SU-DHL-6 (cell line): ENCODE data around the gene RAVER1.
"Not testable (repeated sequence)": the region's sequence is repeated elsewhere in the genome, so short reads cannot be mapped to it uniquely, and the experiment has no call there.

Source experiments
- H2AFZ ChIP-seq: fragments of 200-600 bp; sonication (generic); 2 replicates; pipeline ENCODE4 v1.6.1; 2014; ENCODE audit warnings: low read depth, mild to moderate bottlenecking, moderate library complexity, mixed read lengths, antibody characterized with exemption, low read length; ENCODE audit not compliant: severe bottlenecking
- H3F3A ChIP-seq: fragments of 200-600 bp; shearing (Covaris generic); 2 replicates; pipeline ENCODE4 v1.6.0; 2016; ENCODE audit warnings: antibody characterized with exemption, mild to moderate bottlenecking; ENCODE audit not compliant: insufficient read depth
- H3K27ac ChIP-seq: fragments of 200-600 bp; sonication (generic); 2 replicates; pipeline ENCODE4 v1.5.1; 2016; ENCODE audit warnings: low read depth, mild to moderate bottlenecking, low read length, moderate library complexity, mixed read lengths
- H3K27me3 ChIP-seq: fragments of 200-600 bp; sonication (generic), shearing (Covaris generic); 2 replicates; pipeline ENCODE4 v1.6.0; 2014; ENCODE audit warnings: mild to moderate bottlenecking, low read length
- H3K36me3 ChIP-seq: fragments of 200-600 bp; sonication (generic); 2 replicates; pipeline ENCODE4 v1.6.1; 2014; ENCODE audit warnings: mild to moderate bottlenecking, low read length, mixed read lengths
- H3K4me2 ChIP-seq: fragments of 300-600, 200-600 bp; shearing (Covaris generic), sonication (generic); 2 replicates; pipeline ENCODE4 v1.6.0; 2014; ENCODE audit warnings: low read length, low read depth, mild to moderate bottlenecking; ENCODE audit not compliant: poor library complexity, severe bottlenecking
- H3K4me3 ChIP-seq: fragments of 200-600 bp; sonication (generic); 2 replicates; pipeline ENCODE4 v1.5.1; 2014; ENCODE audit warnings: antibody characterized with exemption, low read length, mild to moderate bottlenecking, mixed read lengths; ENCODE audit not compliant: insufficient read depth, poor library complexity, severe bottlenecking
- H3K79me2 ChIP-seq: fragments of 200-600 bp; sonication (generic); 2 replicates; pipeline ENCODE4 v1.6.1; 2014; ENCODE audit warnings: mild to moderate bottlenecking, low read length, moderate library complexity; ENCODE audit not compliant: insufficient read depth
- H3K9ac ChIP-seq: fragments of 200-600 bp; sonication (generic); 2 replicates; pipeline ENCODE4 v1.7.0; 2014; ENCODE audit warnings: mild to moderate bottlenecking, low read length
- H3K9me2 ChIP-seq: fragments of 200-600 bp; sonication (generic); replicated peaks from 2 replicates; pipeline ENCODE4 v1.6.1; 2014; ENCODE audit warnings: low read length; ENCODE audit not compliant: insufficient read depth
- H3K9me3 ChIP-seq: fragments of 200-600 bp; sonication (generic); 2 replicates; pipeline ENCODE4 v1.6.1; 2014; ENCODE audit warnings: low read length, mixed read lengths; ENCODE audit not compliant: insufficient read depth
- H4K20me1 ChIP-seq: fragments of 200-600 bp; sonication (generic); 2 replicates; pipeline ENCODE4 v1.6.1; 2014; ENCODE audit warnings: low read depth, mild to moderate bottlenecking, antibody characterized with exemption, low read length, moderate library complexity, mixed read lengths
- CTCF ChIP-seq: fragments of 200-600 bp; sonication (generic); IDR thresholded peaks from one replicate; pipeline ENCODE4 v1.5.1; 2017; ENCODE audit warnings: antibody characterized with exemption, mild to moderate bottlenecking, low read length, moderate library complexity; ENCODE audit not compliant: insufficient read depth, poor library complexity, severe bottlenecking
- EZH2phosphoT487 ChIP-seq: fragments of 200-600 bp; sonication (generic), shearing (Covaris generic); conservative IDR thresholded peaks from 2 replicates; pipeline ENCODE4 v1.6.1; 2018; ENCODE audit warnings: mild to moderate bottlenecking, antibody characterized with exemption, low read length, moderate library complexity, mixed read lengths

Gene RAVER1

DNA sequence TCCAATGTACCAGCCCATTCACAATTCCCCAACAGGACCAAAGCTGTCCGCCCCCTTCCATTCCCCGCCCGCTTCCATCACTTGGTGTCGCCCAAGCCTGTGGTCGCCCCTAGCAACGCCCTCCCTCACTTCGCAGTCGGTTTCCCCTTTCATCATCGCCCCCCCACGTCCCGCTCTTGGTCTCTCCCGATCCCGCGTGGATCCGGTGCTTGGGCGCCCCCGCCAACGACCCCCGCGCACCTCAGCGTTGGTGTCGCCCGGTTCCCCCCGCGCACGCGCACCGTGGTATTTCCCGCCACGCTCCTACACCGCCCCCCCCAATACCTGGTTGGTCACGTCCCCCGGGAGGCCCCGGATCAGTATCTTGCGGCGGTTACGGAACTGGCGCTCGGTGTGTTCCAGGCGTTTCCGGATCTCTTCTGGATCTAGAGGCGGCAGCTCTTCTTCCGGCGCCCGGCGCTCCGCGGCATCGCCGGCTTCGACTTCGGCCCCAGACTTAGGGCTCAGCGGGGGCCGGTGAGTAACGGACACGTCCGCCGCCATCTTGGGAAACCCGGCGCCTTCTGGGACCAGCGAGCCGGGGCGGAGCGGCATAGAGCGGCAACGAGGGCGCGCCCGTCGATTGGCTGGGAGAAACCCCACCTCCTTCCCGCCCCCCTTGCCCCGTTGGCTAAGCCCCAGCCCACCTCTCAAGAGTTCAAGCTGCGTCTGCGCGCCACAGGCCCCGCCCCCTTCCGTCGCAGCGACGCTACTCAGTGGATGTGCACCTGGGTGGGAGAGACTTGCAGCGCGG, at the start of gene RAVER1:
TSS of gene RAVER1 (minus strand) at position 565 of the 793 bp plus-strand sequence. CDS start at position 543, 22 bp downstream.
- Histone ChIP-seq H3K27me3 (no peaks in the 10 kb centered on the region), H3K4me3 (peak within 1 kb of the TSS; percentile 78), H3K4me2 (peak within 1 kb of the TSS; percentile 64), H3K79me2 (peaks cover 45% of the 10 kb centered on the region), H3K36me3 (no peaks in the 10 kb centered on the region), H4K20me1 (peaks cover 4% of the 10 kb centered on the region; the same call in 1 of the 2 replicates), H3F3A (no peaks in the 10 kb centered on the region), H3K27ac (peak within 1 kb of the TSS; percentile 78), H3K9ac (peak within 1 kb of the TSS; percentile 83), H3K9me3 (no peaks in the 10 kb centered on the region), H3K9me2 (no peaks in the 10 kb centered on the region), H2AFZ (no peak within 1 kb of the TSS)
- TF ChIP-seq EZH2phosphoT487 (no peak), CTCF (no peak)

DNA sequence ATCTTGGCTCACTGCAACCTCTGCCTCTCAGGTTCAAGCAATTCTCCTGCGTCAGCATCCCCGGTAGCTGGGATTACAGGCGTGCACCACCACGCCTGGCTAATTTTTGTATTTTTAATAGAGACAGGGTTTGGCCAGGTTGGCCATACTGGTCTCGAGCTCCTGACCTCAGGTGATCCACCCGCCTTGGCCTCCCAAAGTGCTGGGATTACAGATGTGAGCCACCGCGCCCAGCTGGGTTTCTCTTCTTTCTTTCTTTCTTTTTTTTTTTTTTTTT, 49.8 kb upstream of the RAVER1 start:
- H3K9ac ChIP-seq, H4K20me1 ChIP-seq, H3K9me2 ChIP-seq, H3K27ac ChIP-seq, H3K4me2 ChIP-seq, H3K36me3 ChIP-seq, H3K4me3 ChIP-seq, H3K9me3 ChIP-seq, H3K27me3 ChIP-seq, H2AFZ ChIP-seq, H3F3A ChIP-seq: not testable (repeated sequence)
- peaks cover 17% of the 10 kb centered on the region for H3K79me2 ChIP-seq

DNA sequence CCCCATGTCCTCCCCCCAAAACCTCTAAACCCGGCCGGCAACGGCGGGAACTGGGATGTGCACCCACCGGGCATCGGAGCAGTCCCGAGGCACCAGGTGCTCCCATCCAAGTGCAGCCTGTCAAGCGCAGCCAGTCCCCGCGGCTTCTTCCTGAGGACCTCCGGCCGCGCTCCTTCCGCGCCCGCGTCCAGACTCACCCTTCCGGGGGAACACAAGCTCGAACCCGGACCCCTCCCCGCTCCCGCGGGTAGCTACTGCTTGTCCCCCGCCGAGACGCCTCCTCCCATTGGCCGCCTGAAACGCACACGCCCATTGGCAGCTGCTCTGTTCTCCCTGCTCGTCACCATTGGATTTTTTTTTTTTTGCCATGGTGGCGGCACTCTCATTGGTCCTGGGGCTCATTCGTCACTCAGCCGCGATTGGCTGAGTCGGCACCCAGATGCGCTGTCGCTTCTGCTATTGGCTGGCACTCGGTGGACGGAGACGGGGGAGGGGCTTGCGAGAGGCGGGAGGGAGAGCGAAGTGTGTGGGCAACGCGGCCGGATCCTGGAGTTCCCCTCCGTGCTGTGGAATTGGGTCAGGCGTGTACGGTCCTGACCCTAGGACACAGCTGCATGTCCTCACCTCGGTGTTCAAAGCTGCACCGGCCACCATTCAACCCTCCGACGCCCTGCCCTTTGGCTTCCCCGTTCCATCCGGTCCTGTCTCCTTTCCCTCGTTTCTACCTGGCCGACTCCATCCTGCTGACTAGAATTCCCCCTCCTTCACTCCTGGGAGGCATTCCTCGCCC, 47.2 kb upstream of the RAVER1 start, which contains the start of gene TYK2:
TSS of gene TYK2 (minus strand) at position 260 of the 790 bp plus-strand sequence. CDS start 2,166 bp downstream, outside the sequence.
- Histone ChIP-seq H3K9ac (peak within 1 kb of the TSS; percentile 95), H3K36me3 (no peaks in the 10 kb centered on the region), H3F3A (no peaks in the 10 kb centered on the region), H3K27ac (peak within 1 kb of the TSS; percentile 68), H3K79me2 (peaks cover 18% of the 10 kb centered on the region), H3K4me3 (peak within 1 kb of the TSS; percentile 97), H3K9me2 (no peaks in the 10 kb centered on the region), H4K20me1 (no peaks in the 10 kb centered on the region), H3K27me3 (no peaks in the 10 kb centered on the region), H3K9me3 (no peaks in the 10 kb centered on the region), H3K4me2 (peak within 1 kb of the TSS; percentile 95), H2AFZ (peak within 1 kb of the TSS; percentile 69)
- TF ChIP-seq EZH2phosphoT487: no peak
- TF ChIP-seq CTCF: no peak

GRCh38 chr19:10379880-10380312, 46.6 kb upstream of the RAVER1 start:
- peak overlapping the region; percentile 95 for H3K4me2 ChIP-seq
- H3K9ac ChIP-seq: peak overlapping the region; percentile 95
- no peaks in the 10 kb centered on the region for H4K20me1 ChIP-seq
- TF ChIP-seq EZH2phosphoT487 (no peak), CTCF (no peak)
- no peaks in the 10 kb centered on the region for H3K9me3 ChIP-seq
- H3K36me3 ChIP-seq: no peaks in the 10 kb centered on the region
- no peaks in the 10 kb centered on the region for H3K27me3 ChIP-seq
- H3K27ac ChIP-seq: peak overlapping the region; percentile 68
- no peaks in the 10 kb centered on the region for H3K9me2 ChIP-seq
- no peaks in the 10 kb centered on the region for H3F3A ChIP-seq
- peak overlapping the region; percentile 69 for H2AFZ ChIP-seq
- peaks cover 18% of the 10 kb centered on the region for H3K79me2 ChIP-seq
- peak overlapping the region; percentile 97 for H3K4me3 ChIP-seq
